ENCODE data around the gene FAM187B. TPM values are rescaled to one million over a fixed set of nuclear protein-coding genes. Genes with fewer than 3 reads are reported as not detected.

The FAM187B gene
- total and polyA plus RNA-seq, 2 of the 4 experiments (the other 2 are of a cell fraction) = not detected

DNA sequence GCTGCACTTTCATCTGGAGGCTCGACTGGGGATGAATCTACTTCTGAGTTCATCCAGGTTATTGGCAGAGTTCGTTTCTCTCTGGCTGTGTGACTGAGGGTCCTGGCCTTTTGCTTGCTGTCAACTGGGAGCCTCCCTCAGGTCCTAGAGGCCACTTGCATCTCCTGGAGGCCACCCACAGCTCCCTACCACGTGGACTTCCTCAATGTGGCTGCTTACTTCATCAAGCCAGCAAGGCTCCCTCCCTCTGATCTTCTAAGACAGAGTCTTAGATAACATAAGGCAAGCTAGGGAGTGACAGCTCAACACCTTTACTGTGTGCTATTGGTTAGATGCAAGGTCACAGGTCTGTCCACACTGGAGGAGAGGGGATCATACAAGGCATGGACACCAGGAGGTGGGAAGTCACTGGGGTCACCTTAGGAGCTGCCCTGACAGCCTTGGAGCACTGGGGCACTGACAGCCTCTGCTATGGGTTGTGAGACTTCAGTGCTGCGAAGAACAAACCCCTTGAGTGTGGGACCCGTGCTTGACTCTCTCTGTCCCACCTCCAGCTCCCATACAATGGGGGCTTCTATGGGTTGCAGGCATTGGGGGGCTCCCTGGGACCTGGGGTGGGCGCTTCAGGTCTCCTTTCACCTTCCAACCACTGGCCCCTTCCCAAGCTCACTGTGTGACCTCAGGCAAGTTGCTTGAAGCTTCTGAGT is 5.3 kb downstream of the FAM187B start:
- Histone ChIP-seq H3K4me1 (ENCODE audit: control insufficient read depth, insufficient read depth, low read length) (no peaks in the 10 kb centered on the region), H4K5ac (ENCODE audit: low read depth, low read length) (no peak overlapping the region), H2BK15ac (ENCODE audit: low read depth, low read length) (no peak overlapping the region), H4K8ac (ENCODE audit: low read depth in 2 of 2, low read length in 2 of 2) (no peak overlapping the region), H3K23ac (ENCODE audit: low read depth, low read length) (no peak overlapping the region), H2BK120ac (ENCODE audit: low read depth, low read length) (no peak overlapping the region), H3K9ac (ENCODE audit: low read depth, low read length) (no peak overlapping the region), H3K79me1 (ENCODE audit: low read depth in 1 of 2, low read length in 2 of 2) (no peaks in the 10 kb centered on the region), H3K4ac (ENCODE audit: low read depth, low read length) (no peak overlapping the region), H2BK5ac (ENCODE audit: low read depth, low read length, poor library complexity, severe bottlenecking) (no peak overlapping the region), H3K14ac (replicated peaks; ENCODE audit: low read depth, low read length) (no peak overlapping the region), H3K27me3 (ENCODE audit: control insufficient read depth, insufficient read depth, low read length) (peaks cover 13% of the 10 kb centered on the region), H2AK9ac (replicated peaks; ENCODE audit: low read depth, low read length, poor library complexity) (no peak overlapping the region), H3K18ac (ENCODE audit: low read depth, low read length) (no peak overlapping the region), H2BK20ac (ENCODE audit: low read depth, low read length) (no peak overlapping the region), H2AK5ac (ENCODE audit: low read depth, low read length) (no peak overlapping the region), H3K9me1 (ENCODE audit: insufficient read depth, low read length) (no peaks in the 10 kb centered on the region), H3K27ac (ENCODE audit: insufficient read depth, low read length) (no peak overlapping the region), H4K20me1 (ENCODE audit: insufficient read depth, low read length) (no peaks in the 10 kb centered on the region), H3K9me3 (ENCODE audit: control insufficient read depth, insufficient read depth, low read length) (peaks cover 3% of the 10 kb centered on the region; the same call in 1 of the 2 replicates), H3K36me3 (ENCODE audit: control insufficient read depth, insufficient read depth, low read length) (no peaks in the 10 kb centered on the region), H2AFZ (replicated peaks; ENCODE audit: low read length, poor library complexity) (no peak overlapping the region), H3K4me2 (ENCODE audit: low read depth, low read length) (no peak overlapping the region), H3K4me3 (ENCODE audit: insufficient read depth, low read depth, low read length) (no peak overlapping the region), H4K91ac (ENCODE audit: insufficient read depth, low read depth, low read length) (no peak overlapping the region), H3K56ac (ENCODE audit: extremely low read depth, insufficient read depth, low read length) (no peak overlapping the region)
- BruUV-seq (replicated peaks) = no TSS peak
- intact Hi-C loops (cut with micrococcal nuclease) (no loop called here), dilution Hi-C loops (cut with HindIII; ENCODE audit: low sequenced_read_pairs, unreplicated experiment) (no loop called here), in situ Hi-C loops (cut with MboI; ENCODE audit: low sequenced_read_pairs) (no loop called here)
- 29% methylated on average over 1 of the region's 6 CpGs; no CpG with 5 or more reads in 1 of the 2 experiments for WGBS, 2 experiments (ENCODE audit: extremely low coverage in 2 of 2, insufficient read length in 1 of 2)
- no peak for DNase-seq
- ChIA-PET POLR2A (ENCODE audit: unreplicated experiment) (no interaction called here), CTCF (no interaction called here)
- ATAC-seq (ENCODE audit: low read depth) = no peak
- TF ChIP-seq POLR2A (IDR thresholded peaks at IDR 0.05; ENCODE audit: low read depth, low read length) (no peak), CEBPB (IDR thresholded peaks at IDR 0.05; ENCODE audit: low read depth, low read length) (no peak), MAFK (IDR thresholded peaks at IDR 0.05; ENCODE audit: low read depth, low read length) (no peak), MXI1 (IDR thresholded peaks at IDR 0.05; ENCODE audit: borderline replicate concordance, low read depth, low read length) (no peak)
- TF ChIP-seq, protein P1, sequence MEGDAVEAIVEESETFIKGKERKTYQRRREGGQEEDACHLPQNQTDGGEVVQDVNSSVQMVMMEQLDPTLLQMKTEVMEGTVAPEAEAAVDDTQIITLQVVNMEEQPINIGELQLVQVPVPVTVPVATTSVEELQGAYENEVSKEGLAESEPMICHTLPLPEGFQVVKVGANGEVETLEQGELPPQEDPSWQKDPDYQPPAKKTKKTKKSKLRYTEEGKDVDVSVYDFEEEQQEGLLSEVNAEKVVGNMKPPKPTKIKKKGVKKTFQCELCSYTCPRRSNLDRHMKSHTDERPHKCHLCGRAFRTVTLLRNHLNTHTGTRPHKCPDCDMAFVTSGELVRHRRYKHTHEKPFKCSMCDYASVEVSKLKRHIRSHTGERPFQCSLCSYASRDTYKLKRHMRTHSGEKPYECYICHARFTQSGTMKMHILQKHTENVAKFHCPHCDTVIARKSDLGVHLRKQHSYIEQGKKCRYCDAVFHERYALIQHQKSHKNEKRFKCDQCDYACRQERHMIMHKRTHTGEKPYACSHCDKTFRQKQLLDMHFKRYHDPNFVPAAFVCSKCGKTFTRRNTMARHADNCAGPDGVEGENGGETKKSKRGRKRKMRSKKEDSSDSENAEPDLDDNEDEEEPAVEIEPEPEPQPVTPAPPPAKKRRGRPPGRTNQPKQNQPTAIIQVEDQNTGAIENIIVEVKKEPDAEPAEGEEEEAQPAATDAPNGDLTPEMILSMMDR (conservative IDR thresholded peaks at IDR 0.05; ENCODE audit: low read depth, low read length) = no peak
